Neural cell (in vitro differentiated cells): ENCODE results near the gene KMT5B. TPM values are rescaled to one million over a fixed set of nuclear protein-coding genes. Genes with fewer than 3 reads are reported as not detected.
A peak's percentile ranks its signal among the peaks of the same experiment; 100 is the strongest.

Source experiments
- H2AFZ ChIP-seq: fragments of 200-600, 300-800 bp; sonication (generic), shearing (Covaris generic); 2 replicates; pipeline ENCODE4 v1.6.0; 2014; ENCODE audit warnings: low read depth, mild to moderate bottlenecking, antibody characterized with exemption, low read length, moderate library complexity
- H3F3A ChIP-seq: fragments of 200-600 bp; shearing (Covaris generic); 2 replicates; pipeline ENCODE4 v1.6.1; 2016; ENCODE audit warnings: mild to moderate bottlenecking, moderate library complexity, mixed read lengths, antibody characterized with exemption, low read length; ENCODE audit not compliant: insufficient read depth, poor library complexity, severe bottlenecking
- H3K27ac ChIP-seq: fragments of 200-600, 300-800 bp; sonication (generic), shearing (Covaris generic); 2 replicates; pipeline ENCODE4 v1.5.1; 2014; ENCODE audit warnings: mild to moderate bottlenecking, low read length, moderate library complexity
- H3K27me3 ChIP-seq: fragments of 300-800, 200-600 bp; sonication (generic), shearing (Covaris generic); 2 replicates; pipeline ENCODE4 v1.6.0; 2014; ENCODE audit warnings: mild to moderate bottlenecking, low read depth, low read length, moderate library complexity; ENCODE audit not compliant: insufficient read depth
- H3K36me3 ChIP-seq: fragments of 300-800, 200-600 bp; sonication (generic), shearing (Covaris generic); 2 replicates; pipeline ENCODE4 v1.5.1; 2014; ENCODE audit warnings: mild to moderate bottlenecking, antibody characterized with exemption, low read length, moderate library complexity; ENCODE audit not compliant: insufficient read depth
- H3K4me2 ChIP-seq: fragments of 300-800, 200-600 bp; sonication (generic), shearing (Covaris generic); 2 replicates; pipeline ENCODE4 v1.6.0; 2014; ENCODE audit warnings: mild to moderate bottlenecking, low read length
- H3K4me3 ChIP-seq: fragments of 300-800, 200-600 bp; sonication (generic), shearing (Covaris generic); 2 replicates; pipeline ENCODE4 v1.5.1; 2014; ENCODE audit warnings: mild to moderate bottlenecking, low read length, moderate library complexity
- H3K79me2 ChIP-seq: fragments of 200-600 bp; shearing (Covaris generic); replicated peaks from 2 replicates; pipeline ENCODE4 v1.6.0; 2014; ENCODE audit warnings: mild to moderate bottlenecking, low read length, moderate library complexity; ENCODE audit not compliant: insufficient read depth
- H3K9ac ChIP-seq: fragments of 300-800, 200-600 bp; sonication (generic), shearing (Covaris generic); 2 replicates; pipeline ENCODE4 v1.6.1; 2016; ENCODE audit warnings: mild to moderate bottlenecking, low read length, mixed read lengths
- H3K9me2 ChIP-seq: fragments of 200-600 bp; shearing (Covaris generic); 2 replicates; pipeline ENCODE4 v1.6.1; 2016; ENCODE audit warnings: mild to moderate bottlenecking, low read length, mixed read lengths; ENCODE audit not compliant: insufficient read depth
- H3K9me3 ChIP-seq: fragments of 200-600, 300-800 bp; sonication (generic), shearing (Covaris generic); 2 replicates; pipeline ENCODE4 v1.6.1; 2016; ENCODE audit warnings: mild to moderate bottlenecking, mixed run types, low read length, moderate library complexity, mixed read lengths
- H4K20me1 ChIP-seq: fragments of 200-600 bp; shearing (Covaris generic); 2 replicates; pipeline ENCODE4 v1.6.1; 2016; ENCODE audit warnings: mild to moderate bottlenecking, mixed run types; ENCODE audit not compliant: insufficient read depth
- CTCF ChIP-seq: fragments of 450-650 bp; IDR thresholded peaks from 2 replicates; pipeline ENCODE4 v1.5.1; 2014; ENCODE audit warnings: antibody characterized with exemption, mild to moderate bottlenecking, moderate library complexity; ENCODE audit not compliant: poor library complexity, severe bottlenecking
- EP300 ChIP-seq: fragments of 450-650 bp; conservative IDR thresholded peaks from 2 replicates; pipeline ENCODE4 v1.6.1; 2014; ENCODE audit warnings: antibody characterized with exemption, mild to moderate bottlenecking, moderate library complexity; ENCODE audit not compliant: poor library complexity, severe bottlenecking
- EZH2 ChIP-seq: fragments of 200-600, 300-800 bp; shearing (Covaris generic), sonication (generic); IDR thresholded peaks from 2 replicates; pipeline ENCODE4 v1.6.1; 2014; ENCODE audit warnings: antibody characterized with exemption, low read length, borderline replicate concordance, mild to moderate bottlenecking; ENCODE audit not compliant: insufficient read depth, poor library complexity, severe bottlenecking
- MXI1 ChIP-seq: fragments of 450-650 bp; conservative IDR thresholded peaks from 2 replicates; pipeline ENCODE4 v1.6.1; 2014; ENCODE audit warnings: antibody characterized with exemption, mild to moderate bottlenecking; ENCODE audit not compliant: poor library complexity, severe bottlenecking
- POLR2AphosphoS5 ChIP-seq: IDR thresholded peaks from 2 replicates; pipeline ENCODE4 v1.6.1; 2012
- RAD21 ChIP-seq: fragments of 450-650 bp; conservative IDR thresholded peaks from 2 replicates; pipeline ENCODE4 v1.6.1; 2014; ENCODE audit warnings: antibody characterized with exemption, mild to moderate bottlenecking, moderate library complexity
- REST ChIP-seq: IDR thresholded peaks from 2 replicates; pipeline ENCODE4 v1.6.1; 2012; ENCODE audit warnings: borderline replicate concordance
- SMC3 ChIP-seq: fragments of 450-650 bp; conservative IDR thresholded peaks from 2 replicates; pipeline ENCODE4 v1.6.1; 2014; ENCODE audit warnings: antibody characterized with exemption, mild to moderate bottlenecking, moderate library complexity; ENCODE audit not compliant: poor library complexity
- TAF1 ChIP-seq: IDR thresholded peaks from 2 replicates; pipeline ENCODE4 v1.6.1; 2012; ENCODE audit warnings: low read depth
- polyA plus RNA-seq: library from polyadenylated mRNA; depleted of rRNA; stranded (reverse); fragments of >200 nt; gene quantifications from 2 replicates; pipeline ENCODE4 v1.2.3, GENCODE V29; 2014

KMT5B gene
- polyA plus RNA-seq, 1 donor from 2014 or later = 107 TPM

GRCh38 chr11:68214173-68215086 lies 1.3 kb upstream of the KMT5B start:
- Histone ChIP-seq H3K9me3 (no peaks in the 10 kb centered on the region), H3K9me2 (no peaks in the 10 kb centered on the region), H2AFZ (peak overlapping the region; percentile 95), H3K36me3 (no peaks in the 10 kb centered on the region), H4K20me1 (peaks cover 17% of the 10 kb centered on the region), H3K4me3 (peak overlapping the region; percentile 89), H3K79me2 (peaks cover 32% of the 10 kb centered on the region), H3K9ac (peak overlapping the region; percentile 99), H3K27me3 (no peaks in the 10 kb centered on the region), H3K27ac (peak overlapping the region; percentile 98), H3K4me2 (peak overlapping the region; percentile 57), H3F3A (peaks cover 12% of the 10 kb centered on the region)
- no peak for TF ChIP-seq SMC3
- TF ChIP-seq TAF1 = no peak
- TF ChIP-seq MXI1 = peak; percentile 11
- TF ChIP-seq REST = peak; percentile 2

- Histone ChIP-seq H3K36me3 (no peaks in the 10 kb centered on the region), H4K20me1 (peaks cover 24% of the 10 kb centered on the region), H3K9me3 (no peaks in the 10 kb centered on the region), H3K27me3 (no peaks in the 10 kb centered on the region), H3K27ac (peak overlapping the region; percentile 98), H2AFZ (peak overlapping the region; percentile 95), H3K79me2 (peaks cover 40% of the 10 kb centered on the region), H3K9me2 (no peaks in the 10 kb centered on the region), H3F3A (peaks cover 12% of the 10 kb centered on the region), H3K9ac (peak overlapping the region; percentile 99), H3K4me3 (peak overlapping the region; percentile 89), H3K4me2 (peak overlapping the region; percentile 57)
- TF ChIP-seq SMC3 (no peak), MXI1 (peak; percentile 69), POLR2AphosphoS5 (peak; percentile 82), RAD21 (no peak), CTCF (no peak), EP300 (peak; percentile 77), TAF1 (peak; percentile 95), REST (peak; percentile 91), EZH2 (no peak)
Observed at GRCh38 chr11:68213555-68214172, 568 bp upstream of the KMT5B start.
